Body of pancreas (tissue), 4 donors: ENCODE results near the gene FBXL3.

ENCODE experiments used
- CTCF ChIP-seq, 7 experiments: fragments of 450-650 bp in 4 of 7; fragments of 200-600 bp in 3 of 7; sonication (generic) in 3 of 7; IDR thresholded peaks; one replicate each; pipeline ENCODE4 v1.5.1; 2016 to 2019; ENCODE audit warnings: antibody characterized with exemption in 7 of 7
- POLR2A ChIP-seq, 3 donors: fragments of 450-650 bp; IDR thresholded peaks; one replicate each; pipeline ENCODE4 v1.6.1; 2016; ENCODE audit warnings: antibody characterized with exemption in 3 of 3, mild to moderate bottlenecking in 2 of 3

GRCh38 chr13:77031656-77032243, 4.8 kb upstream of the FBXL3 start:
- TF ChIP-seq CTCF (IDR thresholded peaks at IDR 0.05) (no peak), POLR2A (IDR thresholded peaks at IDR 0.05) (no peak)
